Thoracic aorta (tissue), 2 donors: ENCODE data around the gene PTPRG. TPM values are rescaled to one million over a fixed set of nuclear protein-coding genes. Genes with fewer than 3 reads are reported as not detected.

Experiments used
- ATAC-seq: fragments of 150-250 bp; one replicate; pipeline ENCODE4 v1.8.0; 2017; ENCODE audit warnings: low read depth; ENCODE audit not compliant: insufficient number of reproducible peaks, low FRiP score
- DNase-seq: peaks from one replicate; pipeline ENCODE4 v3.0.0-alpha.2; 2020; ENCODE audit warnings: low spot score
- H3K27ac ChIP-seq, 2 donors: fragments of 200-600 bp; sonication (generic); 1 replicate in 1 of 2; 2 replicates in 1 of 2; pipeline ENCODE4 v1.5.1; 2016; ENCODE audit warnings: mild to moderate bottlenecking in 2 of 2, moderate library complexity in 2 of 2
- H3K27me3 ChIP-seq: fragments of 200-600 bp; sonication (generic); replicated peaks from 2 replicates; pipeline ENCODE4 v1.6.0; 2016; ENCODE audit warnings: mild to moderate bottlenecking; ENCODE audit not compliant: insufficient read depth
- H3K36me3 ChIP-seq: fragments of 200-600 bp; sonication (generic); one replicate; pipeline ENCODE4 v1.5.1; 2016
- H3K4me1 ChIP-seq, 2 donors: fragments of 200-600 bp; sonication (generic); 1 replicate in 1 of 2; 2 replicates in 1 of 2; pipeline versions ENCODE4 v1.5.1 to v1.6.0; 2016; ENCODE audit warnings: low read depth in 2 of 2, mild to moderate bottlenecking in 1 of 2; ENCODE audit not compliant: control insufficient read depth in 1 of 2
- H3K4me3 ChIP-seq: fragments of 200-600 bp; sonication (generic); 2 replicates; pipeline ENCODE4 v1.5.1; 2016; ENCODE audit warnings: mild to moderate bottlenecking
- H3K9me3 ChIP-seq: fragments of 200-600 bp; sonication (generic); 2 replicates; pipeline ENCODE4 v1.5.1; 2016
- total RNA-seq, 2 donors: library from RNA; depleted of rRNA; stranded (reverse); fragments of >200 nt; gene quantifications; one replicate each; pipeline versions ENCODE4 v1.1.0 to v1.2.3, GENCODE V29; 2016
- TF ChIP-seq, protein P1 (sequence below): fragments of 200-600 bp; sonication (generic); IDR thresholded peaks from one replicate; pipeline ENCODE4 v1.5.1; 2019; ENCODE audit warnings: antibody characterized with exemption

The PTPRG gene
- total RNA-seq, 2 donors from 2014 or later, result 154 to 208 TPM

DNA sequence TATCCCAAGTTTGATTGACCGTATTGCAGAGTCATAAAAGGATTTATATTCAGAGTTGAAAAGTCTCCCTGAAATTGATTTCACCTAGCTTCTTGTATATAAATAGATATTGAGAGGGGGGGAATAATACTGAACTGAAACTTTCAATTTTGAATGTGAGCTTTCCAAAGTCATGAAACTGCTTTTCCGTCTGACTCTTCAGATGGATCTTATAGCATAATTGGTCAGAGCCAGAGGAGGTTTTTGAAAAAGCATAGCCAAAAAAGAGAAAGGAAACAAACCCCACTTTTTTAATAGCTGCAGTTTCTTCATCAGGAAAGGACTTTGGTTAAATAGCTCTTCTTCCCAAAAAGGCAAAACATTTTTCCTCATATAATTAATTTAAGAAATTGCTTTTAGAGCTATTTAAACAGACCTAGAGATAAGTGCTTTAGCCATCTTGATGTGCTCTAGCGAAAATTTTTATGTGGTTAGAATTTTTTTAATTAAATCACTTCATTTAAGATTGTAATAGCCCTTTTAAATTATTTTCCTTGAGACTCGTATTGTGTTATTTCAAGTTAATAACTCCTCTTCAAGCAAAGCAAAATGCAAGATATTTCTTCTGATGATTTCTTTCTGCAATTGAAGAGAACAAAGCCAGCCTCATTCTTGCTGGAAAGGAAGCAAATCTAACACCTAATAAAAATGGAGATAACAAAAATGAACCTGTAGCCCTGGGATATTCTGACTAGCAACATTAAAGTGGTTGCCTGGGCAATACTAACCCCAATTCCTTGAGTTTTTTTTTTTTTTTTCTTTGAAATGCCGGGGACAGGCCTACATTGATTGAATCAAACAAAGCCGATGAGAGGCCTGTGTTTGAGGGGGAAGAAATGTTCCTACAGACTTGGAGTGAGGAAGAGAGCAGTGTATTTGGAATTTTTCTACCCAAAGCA lies 173.6 kb downstream of the PTPRG start:
- Histone ChIP-seq H3K36me3 (no peaks in the 10 kb centered on the region), H3K9me3 (no peaks in the 10 kb centered on the region), H3K4me3 (no peak overlapping the region), H3K4me1 (peaks cover 0 to 36% of the 10 kb centered on the region in 2 donors), H3K27me3 (no peaks in the 10 kb centered on the region), H3K27ac (no peak overlapping the region)
- DNase-seq (no peak), ATAC-seq (no peak)
- TF ChIP-seq, protein P1, sequence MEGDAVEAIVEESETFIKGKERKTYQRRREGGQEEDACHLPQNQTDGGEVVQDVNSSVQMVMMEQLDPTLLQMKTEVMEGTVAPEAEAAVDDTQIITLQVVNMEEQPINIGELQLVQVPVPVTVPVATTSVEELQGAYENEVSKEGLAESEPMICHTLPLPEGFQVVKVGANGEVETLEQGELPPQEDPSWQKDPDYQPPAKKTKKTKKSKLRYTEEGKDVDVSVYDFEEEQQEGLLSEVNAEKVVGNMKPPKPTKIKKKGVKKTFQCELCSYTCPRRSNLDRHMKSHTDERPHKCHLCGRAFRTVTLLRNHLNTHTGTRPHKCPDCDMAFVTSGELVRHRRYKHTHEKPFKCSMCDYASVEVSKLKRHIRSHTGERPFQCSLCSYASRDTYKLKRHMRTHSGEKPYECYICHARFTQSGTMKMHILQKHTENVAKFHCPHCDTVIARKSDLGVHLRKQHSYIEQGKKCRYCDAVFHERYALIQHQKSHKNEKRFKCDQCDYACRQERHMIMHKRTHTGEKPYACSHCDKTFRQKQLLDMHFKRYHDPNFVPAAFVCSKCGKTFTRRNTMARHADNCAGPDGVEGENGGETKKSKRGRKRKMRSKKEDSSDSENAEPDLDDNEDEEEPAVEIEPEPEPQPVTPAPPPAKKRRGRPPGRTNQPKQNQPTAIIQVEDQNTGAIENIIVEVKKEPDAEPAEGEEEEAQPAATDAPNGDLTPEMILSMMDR, result no peak

DNA sequence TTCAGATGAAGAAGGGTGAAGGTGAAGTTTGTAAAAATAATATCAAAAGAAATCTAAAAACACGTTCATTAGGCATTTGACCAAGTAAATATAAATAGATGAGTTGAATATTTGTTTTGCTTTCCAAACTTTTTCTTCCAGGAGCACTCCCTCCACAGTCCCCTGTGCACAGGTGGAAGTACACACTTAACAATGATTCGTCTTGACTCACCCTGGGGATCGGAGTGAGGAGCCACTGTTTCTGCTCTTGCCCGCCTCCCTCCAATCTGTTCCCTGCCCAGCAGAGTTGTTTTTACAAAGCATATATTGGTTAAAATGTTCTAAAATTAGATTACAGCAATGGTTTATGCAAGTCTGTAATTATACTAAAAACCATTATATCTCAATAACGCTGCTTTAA lies 175.1 kb downstream of the PTPRG start:
- TF ChIP-seq, protein P1, result no peak
- no peak overlapping the region for H3K27ac ChIP-seq
- ATAC-seq, result no peak

DNA sequence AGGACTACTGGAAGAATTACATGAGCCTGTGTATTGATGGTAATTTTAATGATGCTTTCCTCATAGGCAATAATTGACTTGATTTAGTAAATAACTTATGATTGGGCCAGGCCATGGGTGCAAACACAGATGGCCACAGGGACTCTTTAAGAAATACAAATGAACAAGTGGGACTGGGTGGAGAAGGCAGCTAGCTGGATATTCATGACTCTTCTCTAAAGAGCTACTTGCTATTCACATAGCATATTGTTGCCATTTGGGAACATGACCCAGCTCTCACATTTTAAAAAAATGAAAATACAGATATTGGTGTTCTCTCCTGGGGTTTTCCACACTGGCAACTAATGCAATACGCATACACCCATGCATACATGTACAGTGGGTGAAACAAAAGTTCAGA lies 178.3 kb downstream of the PTPRG start:
- Histone ChIP-seq H3K4me1 (peaks cover 3 to 35% of the 10 kb centered on the region in 2 donors), H3K27me3 (no peaks in the 10 kb centered on the region), H3K9me3 (no peaks in the 10 kb centered on the region), H3K36me3 (no peaks in the 10 kb centered on the region), H3K27ac (no peak overlapping the region), H3K4me3 (no peak overlapping the region)
- TF ChIP-seq, protein P1, result no peak
- no peak for DNase-seq
- ATAC-seq, result no peak

More for the DNA sequence above, 175.1 kb downstream of the PTPRG start:
- H3K27me3 ChIP-seq, result no peaks in the 10 kb centered on the region
- H3K36me3 ChIP-seq, result no peaks in the 10 kb centered on the region
- H3K9me3 ChIP-seq, result no peaks in the 10 kb centered on the region
- no peak overlapping the region for H3K4me3 ChIP-seq
- DNase-seq, result no peak
- peaks cover 3 to 44% of the 10 kb centered on the region in 2 donors for H3K4me1 ChIP-seq

DNA sequence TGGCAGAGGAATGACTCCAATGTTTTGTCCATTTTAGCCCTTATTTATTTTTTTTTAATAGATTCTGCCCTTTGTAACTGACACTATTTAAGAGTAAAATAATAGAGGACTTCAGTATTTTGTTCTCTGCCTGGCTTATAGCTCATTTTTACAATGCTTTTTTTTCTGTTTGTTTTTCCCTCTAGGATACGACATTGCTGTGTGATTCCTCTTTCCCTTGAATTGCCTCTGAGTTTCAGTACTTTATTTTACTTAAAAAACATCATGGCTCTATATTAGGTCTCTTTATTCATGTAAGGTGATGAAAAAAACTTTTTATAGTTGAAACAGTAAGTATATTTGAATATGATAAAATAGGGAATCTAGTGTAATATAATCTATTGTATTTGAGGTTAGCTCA lies 179.1 kb downstream of the PTPRG start:
- no peak for DNase-seq
- H3K27ac ChIP-seq, result no peak overlapping the region
- peaks cover 3 to 27% of the 10 kb centered on the region in 2 donors for H3K4me1 ChIP-seq
- H3K4me3 ChIP-seq, result no peak overlapping the region
- no peaks in the 10 kb centered on the region for H3K27me3 ChIP-seq
- no peak for ATAC-seq
- H3K36me3 ChIP-seq, result no peaks in the 10 kb centered on the region
- TF ChIP-seq, protein P1, result no peak
- no peaks in the 10 kb centered on the region for H3K9me3 ChIP-seq

DNA sequence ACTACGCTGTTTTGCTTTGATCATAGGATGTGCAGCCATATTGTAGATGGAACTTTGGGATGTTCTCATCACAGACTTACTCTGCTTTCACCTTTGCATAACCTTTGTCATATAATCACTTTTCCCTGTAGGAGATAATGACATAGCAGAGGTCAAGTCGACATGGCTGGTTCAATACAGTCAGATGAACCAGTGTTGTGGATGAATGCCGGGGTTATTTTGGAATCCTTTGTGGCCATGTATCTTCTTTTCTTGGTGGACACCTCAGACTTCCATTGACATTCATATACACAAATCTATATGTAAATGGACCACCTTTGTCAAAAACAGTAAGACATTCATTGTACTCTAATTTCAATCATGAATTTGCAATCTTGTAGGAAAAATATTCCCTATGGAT lies 180.2 kb downstream of the PTPRG start:
- Histone ChIP-seq H3K4me3 (no peak overlapping the region), H3K9me3 (no peaks in the 10 kb centered on the region), H3K36me3 (no peaks in the 10 kb centered on the region), H3K4me1 (peaks cover 3 to 27% of the 10 kb centered on the region in 2 donors), H3K27ac (no peak overlapping the region), H3K27me3 (no peaks in the 10 kb centered on the region)
- TF ChIP-seq, protein P1, result no peak
- ATAC-seq (no peak), DNase-seq (no peak)
